Cardiac muscle cell (in vitro differentiated cells and primary cell): Measurements from ENCODE around the gene RAB4B. TPM values are rescaled to one million over a fixed set of nuclear protein-coding genes. Genes with fewer than 3 reads are reported as not detected.
"Not testable (repeated sequence)": the region's sequence is repeated elsewhere in the genome, so short reads cannot be mapped to it uniquely, and the experiment has no call there.

ENCODE experiments used
- DNase-seq, 2 donors: peaks; one replicate each; pipeline versions ENCODE4 v3.0.0 to v3.0.0-alpha.2; 2010 to 2017; ENCODE audit warnings: low read depth in 1 of 2, low spot score in 1 of 2
- H3K27ac ChIP-seq: fragments of 200-600 bp; sonication (generic); 2 replicates; pipeline ENCODE4 v1.5.1; 2016
- H3K27me3 ChIP-seq: fragments of 200-600 bp; sonication (generic); 2 replicates; pipeline ENCODE4 v1.6.0; 2016; ENCODE audit warnings: control low read depth
- H3K36me3 ChIP-seq: fragments of 200-600 bp; sonication (generic); 2 replicates; pipeline ENCODE4 v1.5.1; 2016; ENCODE audit warnings: control low read depth
- H3K4me1 ChIP-seq: fragments of 200-600 bp; sonication (generic); 2 replicates; pipeline ENCODE4 v1.8.1; 2017; ENCODE audit warnings: low read depth, mild to moderate bottlenecking, mixed run types
- H3K4me3 ChIP-seq: fragments of 200-600 bp; sonication (generic); 2 replicates; pipeline ENCODE4 v1.5.1; 2016; ENCODE audit warnings: mild to moderate bottlenecking
- H3K9me3 ChIP-seq: fragments of 200-600 bp; sonication (generic); 2 replicates; pipeline ENCODE4 v1.5.1; 2017; ENCODE audit warnings: low read depth, mild to moderate bottlenecking, control low read depth
- CTCF ChIP-seq: IDR thresholded peaks from 2 replicates; pipeline ENCODE4 v1.5.1; 2012; ENCODE audit warnings: low read depth, mild to moderate bottlenecking, low read length
- polyA plus RNA-seq: library from polyadenylated mRNA; unstranded; fragments of >200 nt; fragmentation: Nextera tagmentation; extraction: Ambion mirVana; gene quantifications from 2 replicates; pipeline ENCODE4 v1.2.1, GENCODE V29; 2016
- total RNA-seq: library from RNA; depleted of rRNA; stranded (reverse); fragments of >200 nt; gene quantifications from 2 replicates; pipeline ENCODE4 v1.2.3, GENCODE V29; 2016

The RAB4B gene
- total and polyA plus RNA-seq, 2 experiments from 2014 or later = 15.8 to 38.9 TPM

GRCh38 chr19:40759352-40759751 is 18.7 kb upstream of the RAB4B start:
- H3K9me3 ChIP-seq = no peaks in the 10 kb centered on the region
- no peaks in the 10 kb centered on the region for H3K27me3 ChIP-seq
- no peak for DNase-seq
- H3K27ac ChIP-seq = no peak overlapping the region
- no peaks in the 10 kb centered on the region for H3K4me1 ChIP-seq
- no peak overlapping the region for H3K4me3 ChIP-seq
- no peak for TF ChIP-seq CTCF
- peaks cover 53% of the 10 kb centered on the region for H3K36me3 ChIP-seq

- H3K4me1 ChIP-seq = no peaks in the 10 kb centered on the region
- DNase-seq = no peak
- H3K9me3 ChIP-seq = no peaks in the 10 kb centered on the region
- no peak overlapping the region for H3K4me3 ChIP-seq
- H3K27ac ChIP-seq = no peak overlapping the region
- no peak for TF ChIP-seq CTCF
- H3K27me3 ChIP-seq = no peaks in the 10 kb centered on the region
- H3K36me3 ChIP-seq = peaks cover 60% of the 10 kb centered on the region
These were observed 15.1 kb upstream of the RAB4B start for GRCh38 chr19:40762754-40763470.

GRCh38 chr19:40763526-40763925 is 14.5 kb upstream of the RAB4B start:
- no peaks in the 10 kb centered on the region for H3K4me1 ChIP-seq
- H3K9me3 ChIP-seq = no peaks in the 10 kb centered on the region
- no peak for DNase-seq
- no peak for TF ChIP-seq CTCF
- H3K36me3 ChIP-seq = peaks cover 55% of the 10 kb centered on the region
- H3K27ac ChIP-seq = no peak overlapping the region
- no peak overlapping the region for H3K4me3 ChIP-seq
- no peaks in the 10 kb centered on the region for H3K27me3 ChIP-seq

GRCh38 chr19:40763963-40764362 is 14.1 kb upstream of the RAB4B start:
- no peak for DNase-seq
- Histone ChIP-seq H3K36me3 (peaks cover 53% of the 10 kb centered on the region), H3K4me3 (no peak overlapping the region), H3K4me1 (no peaks in the 10 kb centered on the region), H3K27me3 (no peaks in the 10 kb centered on the region), H3K27ac (no peak overlapping the region), H3K9me3 (no peaks in the 10 kb centered on the region)
- TF ChIP-seq CTCF = no peak

- H3K9me3 ChIP-seq, DNase-seq, H3K4me3 ChIP-seq, H3K27ac ChIP-seq, H3K27me3 ChIP-seq, H3K4me1 ChIP-seq: not testable (repeated sequence)
- H3K36me3 ChIP-seq = peaks cover 41% of the 10 kb centered on the region
These were observed 11.7 kb upstream of the RAB4B start for GRCh38 chr19:40766385-40766784.

GRCh38 chr19:40768869-40769268 is 9.2 kb upstream of the RAB4B start:
- Histone ChIP-seq H3K36me3 (peaks cover 19% of the 10 kb centered on the region), H3K27me3 (no peaks in the 10 kb centered on the region), H3K27ac (no peak overlapping the region), H3K9me3 (no peaks in the 10 kb centered on the region), H3K4me3 (no peak overlapping the region), H3K4me1 (no peaks in the 10 kb centered on the region)
- TF ChIP-seq CTCF = no peak
- no peak for DNase-seq

GRCh38 chr19:40771101-40771862 is 6.8 kb upstream of the RAB4B start:
- H3K36me3 ChIP-seq, H3K4me1 ChIP-seq, H3K27me3 ChIP-seq, H3K9me3 ChIP-seq, H3K4me3 ChIP-seq, DNase-seq, H3K27ac ChIP-seq: not testable (repeated sequence)
